Erythroblast (primary cell): ENCODE measurements around the gene AJM1.

Source experiments
- GATA1 ChIP-seq: IDR thresholded peaks from 2 replicates; pipeline ENCODE4 v1.6.1; 2011; ENCODE audit warnings: low read depth, mild to moderate bottlenecking, control low read depth, low read length, moderate library complexity
- POLR2A ChIP-seq: IDR thresholded peaks from 2 replicates; pipeline ENCODE4 v1.6.1; 2011; ENCODE audit warnings: mild to moderate bottlenecking, low read length

- TF ChIP-seq POLR2A = no peak
- no peak for TF ChIP-seq GATA1
Observed at GRCh38 chr9:136824496-136825225, 17.6 kb upstream of the AJM1 start.
